Measurements from ENCODE around the gene DOCK8.
"Not testable (repeated sequence)": the region's sequence is repeated elsewhere in the genome, so short reads cannot be mapped to it uniquely, and the experiment has no call there.

The DOCK8 gene

DNA sequence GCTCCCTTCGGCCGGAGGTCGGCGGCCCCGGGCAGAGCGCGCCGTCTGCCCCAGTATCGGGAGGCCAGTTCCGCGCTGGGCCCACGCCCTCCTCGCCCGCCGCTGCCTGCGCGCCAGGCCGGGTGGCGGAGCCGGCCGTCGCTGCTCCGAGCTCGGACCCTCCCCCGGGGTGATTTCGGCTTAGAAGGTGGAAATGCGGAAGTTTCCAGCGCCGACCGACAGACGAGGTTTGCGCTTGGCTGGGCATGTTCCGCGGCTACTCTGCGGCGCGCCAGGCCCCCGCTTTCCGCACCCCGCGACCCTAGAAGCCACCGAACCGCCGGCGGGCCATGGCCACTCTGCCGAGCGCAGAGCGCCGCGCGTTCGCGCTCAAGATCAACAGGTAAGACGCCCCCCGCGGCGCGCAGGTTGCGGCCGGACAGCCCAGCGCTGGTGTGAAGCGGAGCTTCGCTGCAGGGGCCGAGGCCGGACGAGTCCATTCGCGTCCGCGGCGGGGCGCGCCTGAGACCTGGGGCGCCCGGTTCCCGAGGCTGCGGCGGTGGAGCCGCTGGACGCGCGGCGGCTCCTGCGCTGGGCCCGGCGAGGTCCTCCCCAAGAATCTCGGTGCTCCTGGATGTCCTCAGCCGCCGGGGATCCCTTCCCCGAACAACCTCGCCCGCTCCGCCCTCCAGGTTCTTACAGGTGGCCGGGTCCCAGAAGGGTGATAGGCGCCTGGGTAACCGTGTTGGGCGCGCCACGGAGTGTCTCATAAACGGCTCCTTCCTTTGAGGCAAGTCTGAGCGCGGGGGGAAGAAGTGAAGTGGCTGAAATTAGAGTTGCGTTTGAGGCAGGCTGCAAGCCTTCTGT is at the start of gene DOCK8:
Gene DOCK8 (plus strand): TSS at position 218 of the 846 bp plus-strand sequence. CDS start 112 bp downstream, at position 330.
- Histone ChIP-seq H3K36me3 (replicated peaks; ENCODE audit: insufficient read depth, low read length) (no peaks in the 10 kb centered on the region), H3K4me3 (ENCODE audit: low read length) (peak within 1 kb of the TSS; percentile 73), H3F3A (ENCODE audit: insufficient read depth, low read length) (no peaks in the 10 kb centered on the region; the same call in 1 of the 2 replicates), H3K4me2 (ENCODE audit: low read depth, low read length) (peak within 1 kb of the TSS; percentile 83), H3K9me3 (replicated peaks; ENCODE audit: insufficient read depth, low read length) (no peaks in the 10 kb centered on the region), H3K27me3 (replicated peaks; ENCODE audit: insufficient read depth, low read length) (peaks cover 16% of the 10 kb centered on the region; the same call in 1 of the 2 replicates), H3K9ac (ENCODE audit: low read length) (peak within 1 kb of the TSS; percentile 43; the same call in 1 of the 2 replicates), H2AFZ (ENCODE audit: low read length) (peak within 1 kb of the TSS; percentile 72), H3K79me2 (ENCODE audit: low read length) (no peaks in the 10 kb centered on the region), H4K20me1 (ENCODE audit: insufficient read depth, low read length) (no peaks in the 10 kb centered on the region), H3K27ac (ENCODE audit: low read length) (no peak within 1 kb of the TSS), H3K4me1 (ENCODE audit: low read length) (peaks cover 4% of the 10 kb centered on the region; the same call in 1 of the 2 replicates), H3K9me2 (replicated peaks; ENCODE audit: insufficient read depth, low read length) (no peaks in the 10 kb centered on the region)
- DNase-seq, result peak; percentile 69
- TF ChIP-seq EZH2 (optimal IDR thresholded peaks at IDR 0.05; ENCODE audit: low read depth, low read length), result no peak
- peak; percentile 54 for TF ChIP-seq CTCF (IDR thresholded peaks at IDR 0.05; ENCODE audit: low read length)

DNA sequence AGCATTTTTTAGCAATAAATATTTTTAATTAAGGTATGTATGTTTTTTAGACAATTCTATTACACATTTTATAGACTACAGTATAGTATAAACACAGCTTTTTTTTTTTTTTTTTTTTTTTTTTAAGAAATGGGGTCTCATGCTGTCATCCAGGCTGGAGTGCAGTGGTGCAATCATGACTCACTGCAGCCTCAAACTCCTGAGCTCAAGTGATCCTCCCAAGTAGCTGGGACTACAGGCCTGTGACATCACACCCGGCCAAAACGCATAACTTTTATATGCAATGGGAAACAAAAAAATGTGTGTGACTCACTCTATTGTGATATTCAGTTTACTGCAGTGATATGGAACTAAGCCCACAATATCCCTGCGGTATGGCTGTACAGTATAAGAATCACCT is 44.9 kb upstream of the DOCK8 start:
- H3K9me3 ChIP-seq (replicated peaks; ENCODE audit: insufficient read depth, low read length); H3K4me2 ChIP-seq (ENCODE audit: low read depth, low read length); H3K4me1 ChIP-seq (ENCODE audit: low read length); H3K27ac ChIP-seq (ENCODE audit: low read length); H3K27me3 ChIP-seq (replicated peaks; ENCODE audit: insufficient read depth, low read length); H3K9ac ChIP-seq (ENCODE audit: low read length); H2AFZ ChIP-seq (ENCODE audit: low read length); H4K20me1 ChIP-seq (ENCODE audit: insufficient read depth, low read length); H3K36me3 ChIP-seq (replicated peaks; ENCODE audit: insufficient read depth, low read length); H3K4me3 ChIP-seq (ENCODE audit: low read length); DNase-seq; H3K79me2 ChIP-seq (ENCODE audit: low read length); H3F3A ChIP-seq (ENCODE audit: insufficient read depth, low read length); H3K9me2 ChIP-seq (replicated peaks; ENCODE audit: insufficient read depth, low read length): not testable (repeated sequence)

- not testable (repeated sequence) for H3K79me2 ChIP-seq (ENCODE audit: low read length); H3K27ac ChIP-seq (ENCODE audit: low read length); H3K27me3 ChIP-seq (replicated peaks; ENCODE audit: insufficient read depth, low read length); DNase-seq; H3F3A ChIP-seq (ENCODE audit: insufficient read depth, low read length); H2AFZ ChIP-seq (ENCODE audit: low read length); H4K20me1 ChIP-seq (ENCODE audit: insufficient read depth, low read length); H3K36me3 ChIP-seq (replicated peaks; ENCODE audit: insufficient read depth, low read length); H3K4me1 ChIP-seq (ENCODE audit: low read length); H3K9me3 ChIP-seq (replicated peaks; ENCODE audit: insufficient read depth, low read length); H3K9me2 ChIP-seq (replicated peaks; ENCODE audit: insufficient read depth, low read length); H3K9ac ChIP-seq (ENCODE audit: low read length); H3K4me2 ChIP-seq (ENCODE audit: low read depth, low read length)
- H3K4me3 ChIP-seq (ENCODE audit: low read length), result peak overlapping the region; percentile 34; the same call in 1 of the 2 replicates
These were observed 36.4 kb upstream of the DOCK8 start for GRCh38 chr9:178140-178825.

DNA sequence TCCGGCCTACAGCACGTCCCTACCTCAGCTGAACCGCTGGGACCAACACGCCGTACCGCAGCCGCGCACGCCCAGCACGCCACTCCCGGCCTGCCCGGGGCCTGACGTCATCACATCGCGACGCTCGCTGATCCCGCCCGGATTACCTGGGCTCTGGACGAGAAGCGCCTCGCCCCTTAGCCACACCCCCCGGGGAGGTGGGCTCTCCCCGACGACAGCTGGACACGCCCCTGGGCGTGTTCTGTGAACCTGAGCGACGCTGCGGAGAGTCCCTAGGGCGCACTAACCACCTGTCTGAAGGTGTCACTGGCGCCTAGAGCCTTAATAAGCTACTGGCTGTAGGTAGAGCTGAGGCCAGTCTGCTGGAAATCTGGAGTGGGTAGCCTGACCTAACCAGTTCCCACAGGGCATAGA is 35.7 kb upstream of the DOCK8 start, which contains the start of gene ZNG1A:
Gene ZNG1A (minus strand): TSS at position 87 of the 414 bp plus-strand sequence. CDS start 87 bp downstream, outside the sequence.
- H3K27ac ChIP-seq (ENCODE audit: low read length); H2AFZ ChIP-seq (ENCODE audit: low read length); H3K9ac ChIP-seq (ENCODE audit: low read length); H3K79me2 ChIP-seq (ENCODE audit: low read length); H3F3A ChIP-seq (ENCODE audit: insufficient read depth, low read length); H3K9me3 ChIP-seq (replicated peaks; ENCODE audit: insufficient read depth, low read length); H3K4me2 ChIP-seq (ENCODE audit: low read depth, low read length); H3K36me3 ChIP-seq (replicated peaks; ENCODE audit: insufficient read depth, low read length); H4K20me1 ChIP-seq (ENCODE audit: insufficient read depth, low read length); H3K4me1 ChIP-seq (ENCODE audit: low read length); H3K9me2 ChIP-seq (replicated peaks; ENCODE audit: insufficient read depth, low read length); H3K27me3 ChIP-seq (replicated peaks; ENCODE audit: insufficient read depth, low read length): not testable (repeated sequence)
- peak; percentile 89 for DNase-seq
- peak; percentile 9; the same call in 1 of the 2 replicates for TF ChIP-seq CTCF (IDR thresholded peaks at IDR 0.05; ENCODE audit: low read length)
- peak within 1 kb of the TSS; percentile 34; the same call in 1 of the 2 replicates for H3K4me3 ChIP-seq (ENCODE audit: low read length)

- H3K79me2 ChIP-seq (ENCODE audit: low read length); H3K9me3 ChIP-seq (replicated peaks; ENCODE audit: insufficient read depth, low read length); H3K4me3 ChIP-seq (ENCODE audit: low read length); DNase-seq; H3K36me3 ChIP-seq (replicated peaks; ENCODE audit: insufficient read depth, low read length); H4K20me1 ChIP-seq (ENCODE audit: insufficient read depth, low read length); H3K4me1 ChIP-seq (ENCODE audit: low read length); H3K9me2 ChIP-seq (replicated peaks; ENCODE audit: insufficient read depth, low read length); H3K9ac ChIP-seq (ENCODE audit: low read length); H3F3A ChIP-seq (ENCODE audit: insufficient read depth, low read length); H3K4me2 ChIP-seq (ENCODE audit: low read depth, low read length); H2AFZ ChIP-seq (ENCODE audit: low read length); H3K27me3 ChIP-seq (replicated peaks; ENCODE audit: insufficient read depth, low read length); H3K27ac ChIP-seq (ENCODE audit: low read length): not testable (repeated sequence)
These were observed 15.1 kb upstream of the DOCK8 start for GRCh38 chr9:199601-200000.
